MG63 (cell line): ENCODE measurements around the gene NEURL2. TPM values are rescaled to one million over a fixed set of nuclear protein-coding genes. Genes with fewer than 3 reads are reported as not detected.
A peak's percentile ranks its signal among the peaks of the same experiment; 100 is the strongest.
"Not testable (repeated sequence)": the region's sequence is repeated elsewhere in the genome, so short reads cannot be mapped to it uniquely, and the experiment has no call there.

Experiments used
- DNase-seq: peaks from one replicate; pipeline ENCODE4 v3.0.0-alpha.2; 2020
- H3K27me3 ChIP-seq: fragments of 250-450 bp; sonication (Bioruptor Pico); 2 replicates; pipeline ENCODE4 v1.5.1; 2020; ENCODE audit warnings: mild to moderate bottlenecking, moderate library complexity
- H3K36me3 ChIP-seq: fragments of 250-450 bp; sonication (Bioruptor Pico); 2 replicates; pipeline ENCODE4 v1.5.1; 2020; ENCODE audit warnings: mild to moderate bottlenecking, moderate library complexity
- H3K4me3 ChIP-seq: fragments of 250-450 bp; sonication (Bioruptor Pico); 2 replicates; pipeline ENCODE4 v1.5.1; 2020; ENCODE audit warnings: mild to moderate bottlenecking, moderate library complexity
- H3K9me3 ChIP-seq: fragments of 250-450 bp; sonication (Bioruptor Pico); 2 replicates; pipeline ENCODE4 v1.5.1; 2020; ENCODE audit warnings: mild to moderate bottlenecking, moderate library complexity
- total RNA-seq: library from RNA; depleted of rRNA; stranded (reverse); fragments of >200 nt; shearing (Covaris generic); gene quantifications from 2 replicates; pipeline ENCODE4 v1.2.3, GENCODE V29; 2014; ENCODE audit warnings: low replicate concordance

The NEURL2 gene
- total RNA-seq, 1 experiment from 2014 or later = not detected

- no peaks in the 10 kb centered on the region for H3K9me3 ChIP-seq
- H3K27me3 ChIP-seq = no peaks in the 10 kb centered on the region
- DNase-seq = no peak
- H3K4me3 ChIP-seq = no peak overlapping the region
- H3K36me3 ChIP-seq = peaks cover 66% of the 10 kb centered on the region
Measured at GRCh38 chr20:45908084-45908483, 17.1 kb upstream of the NEURL2 start.

GRCh38 chr20:45907219-45907948 is 16.4 kb upstream of the NEURL2 start:
- Histone ChIP-seq H3K36me3 (peaks cover 71% of the 10 kb centered on the region), H3K4me3 (no peak overlapping the region), H3K9me3 (no peaks in the 10 kb centered on the region), H3K27me3 (no peaks in the 10 kb centered on the region)
- no peak for DNase-seq

- Histone ChIP-seq H3K4me3 (no peak overlapping the region), H3K36me3 (peaks cover 88% of the 10 kb centered on the region), H3K9me3 (no peaks in the 10 kb centered on the region), H3K27me3 (no peaks in the 10 kb centered on the region)
- DNase-seq = no peak
Measured at GRCh38 chr20:45905505-45906079, 14.6 kb upstream of the NEURL2 start.

- Histone ChIP-seq H3K4me3 (no peak overlapping the region), H3K9me3 (no peaks in the 10 kb centered on the region), H3K36me3 (peaks cover 86% of the 10 kb centered on the region), H3K27me3 (no peaks in the 10 kb centered on the region)
- DNase-seq = no peak
Measured at GRCh38 chr20:45904583-45905504, 13.8 kb upstream of the NEURL2 start.

GRCh38 chr20:45902199-45902701 is 11.2 kb upstream of the NEURL2 start:
- no peak overlapping the region for H3K4me3 ChIP-seq
- DNase-seq = no peak
- peaks cover 70% of the 10 kb centered on the region for H3K36me3 ChIP-seq
- no peaks in the 10 kb centered on the region for H3K9me3 ChIP-seq
- no peaks in the 10 kb centered on the region for H3K27me3 ChIP-seq

- not testable (repeated sequence) for H3K9me3 ChIP-seq
- peaks cover 75% of the 10 kb centered on the region for H3K36me3 ChIP-seq
Measured at GRCh38 chr20:45901332-45901731, 10.3 kb upstream of the NEURL2 start.

GRCh38 chr20:45899046-45899835 is 8.2 kb upstream of the NEURL2 start:
- no peak for DNase-seq
- Histone ChIP-seq H3K36me3 (peaks cover 56% of the 10 kb centered on the region), H3K4me3 (no peak overlapping the region), H3K9me3 (no peaks in the 10 kb centered on the region), H3K27me3 (no peaks in the 10 kb centered on the region)

More at GRCh38 chr20:45901332-45901731, 10.3 kb upstream of the NEURL2 start:
- not testable (repeated sequence) for H3K4me3 ChIP-seq, H3K27me3 ChIP-seq, DNase-seq

GRCh38 chr20:45898285-45898684 is 7.3 kb upstream of the NEURL2 start:
- Histone ChIP-seq H3K4me3 (no peak overlapping the region), H3K9me3 (no peaks in the 10 kb centered on the region), H3K27me3 (no peaks in the 10 kb centered on the region), H3K36me3 (peaks cover 51% of the 10 kb centered on the region)
- DNase-seq = no peak

GRCh38 chr20:45897692-45898091 is 6.7 kb upstream of the NEURL2 start:
- H3K4me3 ChIP-seq = no peak overlapping the region
- no peaks in the 10 kb centered on the region for H3K9me3 ChIP-seq
- H3K27me3 ChIP-seq = no peaks in the 10 kb centered on the region
- H3K36me3 ChIP-seq = peaks cover 49% of the 10 kb centered on the region
- DNase-seq = no peak

- Histone ChIP-seq H3K9me3 (no peaks in the 10 kb centered on the region), H3K4me3 (no peak overlapping the region), H3K27me3 (no peaks in the 10 kb centered on the region), H3K36me3 (peaks cover 49% of the 10 kb centered on the region)
- DNase-seq = no peak
Measured at GRCh38 chr20:45897289-45897688, 6.3 kb upstream of the NEURL2 start.

- DNase-seq = no peak
- Histone ChIP-seq H3K36me3 (peaks cover 43% of the 10 kb centered on the region), H3K4me3 (no peak overlapping the region), H3K27me3 (no peaks in the 10 kb centered on the region), H3K9me3 (no peaks in the 10 kb centered on the region)
Measured at GRCh38 chr20:45896641-45897161, 5.7 kb upstream of the NEURL2 start.

- H3K4me3 ChIP-seq = no peak overlapping the region
- H3K9me3 ChIP-seq = no peaks in the 10 kb centered on the region
- H3K27me3 ChIP-seq = no peaks in the 10 kb centered on the region
- H3K36me3 ChIP-seq = peaks cover 27% of the 10 kb centered on the region
- no peak for DNase-seq
Measured at GRCh38 chr20:45894797-45895196, 3.8 kb upstream of the NEURL2 start.

- no peaks in the 10 kb centered on the region for H3K27me3 ChIP-seq
- peaks cover 27% of the 10 kb centered on the region for H3K36me3 ChIP-seq
- no peak for DNase-seq
- no peak overlapping the region for H3K4me3 ChIP-seq
- no peaks in the 10 kb centered on the region for H3K9me3 ChIP-seq
Measured at GRCh38 chr20:45893831-45894230, 2.8 kb upstream of the NEURL2 start.

GRCh38 chr20:45892828-45893500 is 2.0 kb upstream of the NEURL2 start:
- Histone ChIP-seq H3K27me3 (no peaks in the 10 kb centered on the region), H3K4me3 (peak overlapping the region; percentile 92; the same call in 1 of the 2 replicates), H3K9me3 (no peaks in the 10 kb centered on the region), H3K36me3 (peaks cover 25% of the 10 kb centered on the region)
- no peak for DNase-seq

GRCh38 chr20:45892049-45892825 is 1.2 kb upstream of the NEURL2 start:
- Histone ChIP-seq H3K27me3 (no peaks in the 10 kb centered on the region), H3K36me3 (peaks cover 21% of the 10 kb centered on the region), H3K4me3 (peak overlapping the region; percentile 92), H3K9me3 (no peaks in the 10 kb centered on the region)
- peak; percentile 23 for DNase-seq
